Measurements from ENCODE around the gene SHANK2.

DNA sequence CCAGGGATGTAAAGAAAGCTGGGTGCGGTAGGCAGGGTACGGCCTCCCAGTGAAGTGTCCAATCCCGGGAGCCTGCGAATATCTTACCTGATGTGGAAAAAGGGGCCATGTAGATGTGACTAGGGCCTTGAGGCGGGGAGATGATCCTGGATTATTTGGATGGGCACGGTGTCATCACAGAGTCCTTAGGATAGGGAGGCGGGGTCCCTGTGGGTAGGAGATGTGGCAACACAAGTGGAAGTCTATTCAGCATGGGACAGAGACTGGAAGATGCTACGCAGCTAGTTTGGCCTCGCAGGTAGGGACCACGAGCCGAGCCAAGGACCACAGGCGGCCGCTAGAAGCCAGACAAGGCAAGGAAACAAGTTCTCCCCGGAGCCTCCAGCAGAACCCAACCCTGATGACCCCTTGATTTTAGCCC, 46.4 kb upstream of the SHANK2 start:
- TF ChIP-seq, protein P1, sequence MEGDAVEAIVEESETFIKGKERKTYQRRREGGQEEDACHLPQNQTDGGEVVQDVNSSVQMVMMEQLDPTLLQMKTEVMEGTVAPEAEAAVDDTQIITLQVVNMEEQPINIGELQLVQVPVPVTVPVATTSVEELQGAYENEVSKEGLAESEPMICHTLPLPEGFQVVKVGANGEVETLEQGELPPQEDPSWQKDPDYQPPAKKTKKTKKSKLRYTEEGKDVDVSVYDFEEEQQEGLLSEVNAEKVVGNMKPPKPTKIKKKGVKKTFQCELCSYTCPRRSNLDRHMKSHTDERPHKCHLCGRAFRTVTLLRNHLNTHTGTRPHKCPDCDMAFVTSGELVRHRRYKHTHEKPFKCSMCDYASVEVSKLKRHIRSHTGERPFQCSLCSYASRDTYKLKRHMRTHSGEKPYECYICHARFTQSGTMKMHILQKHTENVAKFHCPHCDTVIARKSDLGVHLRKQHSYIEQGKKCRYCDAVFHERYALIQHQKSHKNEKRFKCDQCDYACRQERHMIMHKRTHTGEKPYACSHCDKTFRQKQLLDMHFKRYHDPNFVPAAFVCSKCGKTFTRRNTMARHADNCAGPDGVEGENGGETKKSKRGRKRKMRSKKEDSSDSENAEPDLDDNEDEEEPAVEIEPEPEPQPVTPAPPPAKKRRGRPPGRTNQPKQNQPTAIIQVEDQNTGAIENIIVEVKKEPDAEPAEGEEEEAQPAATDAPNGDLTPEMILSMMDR (IDR thresholded peaks at IDR 0.05; ENCODE audit: borderline replicate concordance, extremely low read depth, low read length, poor library complexity, severe bottlenecking), result no peak
- no peak for TF ChIP-seq EZH2 (IDR thresholded peaks at IDR 0.05; ENCODE audit: borderline replicate concordance, low read depth, low read length, severe bottlenecking)

All from DND-41 (cell line).